H54 (cell line): ENCODE results near the gene NKD2.

Source experiments
- DNase-seq: peaks from one replicate; pipeline ENCODE4 v3.0.0; 2011; ENCODE audit warnings: low spot score, mixed read lengths; ENCODE audit not compliant: insufficient read length
- FAIRE-seq: peaks from 3 replicates; lab custom pipeline; 2011; peaks lifted over from hg19 to GRCh38; lab: Jason Lieb, UNC
- POLR2A ChIP-seq: IDR thresholded peaks from 2 replicates; pipeline ENCODE4 v1.6.1; 2011; ENCODE audit warnings: low read depth, mild to moderate bottlenecking, low read length

Gene NKD2

GRCh38 chr5:1065143-1065750 lies 56.6 kb downstream of the NKD2 start:
- FAIRE-seq (no peak), DNase-seq (no peak)
- TF ChIP-seq POLR2A: no peak

GRCh38 chr5:1065891-1066650 lies 57.5 kb downstream of the NKD2 start:
- TF ChIP-seq POLR2A: no peak
- FAIRE-seq (no peak), DNase-seq (no peak)

GRCh38 chr5:1066676-1067075 lies 58.1 kb downstream of the NKD2 start:
- DNase-seq: no peak
- FAIRE-seq: no peak
- TF ChIP-seq POLR2A: no peak

DNA sequence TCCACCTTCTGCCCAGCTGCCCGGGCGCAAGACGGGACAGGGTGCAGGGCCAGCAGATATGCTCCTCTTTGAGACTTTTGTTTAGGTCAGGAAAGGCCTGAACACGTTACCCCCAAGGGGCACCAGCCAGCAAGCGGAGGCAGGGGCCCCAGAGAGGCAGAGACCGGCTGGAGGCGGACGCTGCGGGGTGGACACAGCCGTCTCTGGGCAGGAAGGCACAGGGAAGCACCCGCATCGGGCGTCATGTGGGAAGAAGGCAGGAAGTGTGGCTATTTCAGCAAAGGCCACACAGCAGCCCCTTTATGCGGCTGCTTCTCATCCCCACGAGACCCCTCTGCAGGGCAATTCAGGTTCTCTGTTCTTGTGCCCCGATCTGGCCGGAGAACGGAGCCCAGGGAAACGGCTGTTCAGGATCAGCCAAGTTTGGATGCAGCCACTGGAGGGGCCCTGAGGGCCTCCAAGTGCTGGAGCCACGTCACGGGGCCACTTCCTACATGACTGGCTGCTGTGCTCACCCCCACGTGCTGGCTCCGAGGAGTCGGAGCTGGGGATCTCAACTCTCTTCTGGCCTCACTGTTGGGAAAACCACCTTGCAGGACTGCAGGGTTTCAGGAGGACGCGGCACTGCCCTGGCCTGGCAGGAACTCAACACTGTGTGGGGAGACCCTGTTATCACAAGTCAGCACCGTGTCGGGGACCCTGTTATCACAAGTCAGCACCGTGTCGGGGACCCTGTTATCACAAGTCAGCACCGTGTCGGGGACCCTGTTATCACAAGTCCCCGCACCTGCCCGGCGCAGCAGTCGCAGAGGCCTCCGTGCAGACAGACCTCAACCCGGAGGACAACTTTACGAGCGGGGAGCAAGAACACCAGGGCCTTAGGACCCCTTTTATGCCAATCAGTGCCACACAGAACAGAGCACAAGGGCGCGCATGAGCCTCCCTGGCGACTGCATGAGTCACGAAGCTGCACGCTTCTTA lies 58.8 kb downstream of the NKD2 start:
- DNase-seq (no peak), FAIRE-seq (no peak)
- TF ChIP-seq POLR2A: no peak

DNA sequence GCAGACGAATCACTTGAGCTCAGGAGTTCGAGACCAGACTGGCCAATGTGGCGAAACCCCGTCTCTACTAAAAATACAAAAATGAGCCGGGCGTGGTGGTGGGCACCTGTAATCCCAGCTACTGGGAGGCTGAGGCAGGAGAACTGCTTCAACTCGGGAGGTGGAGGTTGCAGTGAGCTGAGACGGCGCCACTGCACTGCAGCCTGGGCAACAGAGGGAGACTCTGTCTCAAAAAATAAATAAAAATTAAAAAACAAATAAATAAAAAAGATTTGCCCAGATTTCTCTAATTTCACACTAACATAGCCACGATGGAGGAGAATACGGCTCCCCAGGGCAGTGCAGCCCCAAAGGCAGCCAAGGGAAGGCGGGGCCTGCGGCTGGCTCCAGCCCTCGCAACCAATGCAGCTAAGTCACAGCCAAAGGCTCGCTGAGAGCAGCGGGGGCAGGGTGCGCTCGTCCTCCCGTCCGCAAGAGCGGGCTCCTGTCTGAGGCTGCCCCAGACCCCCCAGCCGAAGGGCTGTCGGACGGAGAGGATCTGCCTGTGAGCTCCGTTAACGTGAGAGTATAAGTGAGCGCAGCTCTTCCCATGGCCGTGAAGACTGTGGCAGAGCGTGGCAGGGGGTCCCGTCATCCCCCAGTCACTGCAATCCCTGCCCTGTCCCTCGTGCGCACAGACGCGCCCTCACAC lies 59.7 kb downstream of the NKD2 start:
- FAIRE-seq: no peak
- TF ChIP-seq POLR2A: no peak

GRCh38 chr5:1068895-1069719 lies 60.5 kb downstream of the NKD2 start:
- DNase-seq (no peak), FAIRE-seq (no peak)
- no peak for TF ChIP-seq POLR2A

More for the DNA sequence above, 59.7 kb downstream of the NKD2 start:
- DNase-seq: no peak

DNA sequence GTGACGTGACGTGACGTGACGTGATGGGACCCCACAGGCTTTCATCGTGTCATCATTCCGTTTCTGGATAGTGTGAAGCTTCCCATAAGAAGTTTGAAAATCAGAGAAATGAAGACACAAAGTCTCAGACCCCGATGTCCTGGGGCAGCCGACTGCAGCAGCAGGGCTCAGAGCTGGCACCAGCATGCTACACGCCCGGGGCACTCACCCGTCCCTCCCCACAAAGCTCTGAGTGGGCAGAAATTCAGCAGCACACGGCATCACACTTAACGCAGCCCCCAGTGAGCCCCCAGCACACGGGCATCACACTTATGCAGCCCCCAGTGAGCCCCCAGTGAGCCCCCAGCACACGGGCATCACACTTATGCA lies 61.1 kb downstream of the NKD2 start:
- no peak for FAIRE-seq
- TF ChIP-seq POLR2A: no peak
- no peak for DNase-seq

GRCh38 chr5:1073239-1074102 lies 64.9 kb downstream of the NKD2 start:
- DNase-seq (no peak), FAIRE-seq (no peak)
- TF ChIP-seq POLR2A: no peak

DNA sequence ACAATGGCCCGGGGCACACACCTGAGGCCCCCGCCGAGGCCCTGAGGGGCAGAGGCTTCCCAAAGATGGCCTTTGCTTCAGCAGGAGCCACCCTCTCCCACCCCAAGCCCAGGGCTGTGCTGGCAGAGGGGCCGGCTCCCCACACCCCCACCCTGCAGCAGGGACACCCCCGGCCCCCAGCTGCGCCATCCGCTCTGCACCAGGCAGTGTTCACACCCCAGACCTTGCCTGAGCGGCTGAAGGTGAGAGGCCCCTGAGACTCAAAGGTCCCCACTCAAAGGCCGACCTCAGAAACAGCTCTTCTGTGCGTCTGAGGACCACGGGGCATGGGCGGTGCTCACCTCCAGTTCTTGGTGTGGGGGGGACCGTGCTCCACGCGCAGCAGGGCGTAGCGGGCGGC lies 65.6 kb downstream of the NKD2 start:
- TF ChIP-seq POLR2A: no peak
- DNase-seq: no peak
- no peak for FAIRE-seq

DNA sequence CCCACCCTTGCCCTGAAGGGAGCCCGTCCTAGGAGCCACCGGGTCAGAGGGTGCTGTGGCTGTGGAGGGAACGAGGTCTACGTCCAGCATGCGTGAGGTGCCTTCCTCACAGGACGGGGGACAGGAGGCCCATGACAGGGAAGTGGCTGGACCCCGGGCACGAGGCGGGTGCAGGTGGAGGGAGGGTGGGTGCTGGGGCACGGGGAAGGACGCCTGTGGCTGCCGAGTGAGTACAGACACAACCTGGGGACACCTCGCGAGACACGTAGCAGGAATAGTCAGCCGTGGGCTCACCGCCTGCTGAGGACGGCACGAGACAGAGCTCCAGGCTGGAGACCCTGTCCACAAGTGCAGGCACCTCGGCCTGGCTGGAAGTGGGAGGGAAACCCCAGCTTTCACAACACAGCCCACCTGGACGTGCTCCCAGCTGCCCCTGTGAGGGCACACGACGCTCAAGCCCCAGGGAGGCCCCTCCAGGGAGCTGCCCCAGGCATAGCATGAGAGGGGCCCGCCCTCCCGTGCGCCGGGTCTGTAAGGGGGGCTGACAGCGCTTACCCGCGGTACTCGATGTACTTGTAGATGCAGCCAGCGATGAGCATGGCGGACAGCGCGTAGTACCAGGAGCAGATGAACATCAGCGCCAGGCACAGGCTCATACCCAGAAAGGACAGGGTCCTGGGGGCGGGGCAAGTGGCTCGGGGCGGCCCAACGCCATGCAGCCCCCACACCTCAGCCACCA lies 66.4 kb downstream of the NKD2 start:
- no peak for TF ChIP-seq POLR2A
- no peak for FAIRE-seq

GRCh38 chr5:1075555-1075881 lies 66.9 kb downstream of the NKD2 start:
- FAIRE-seq (no peak), DNase-seq (no peak)
- no peak for TF ChIP-seq POLR2A

More for the DNA sequence above, 66.4 kb downstream of the NKD2 start:
- DNase-seq: no peak
